Prostate gland (tissue), 2 donors: Measurements from ENCODE around the gene ARHGAP44. TPM values are rescaled to one million over a fixed set of nuclear protein-coding genes. Genes with fewer than 3 reads are reported as not detected.

Experiments
- DNase-seq: peaks from one replicate; pipeline ENCODE4 v3.0.0-alpha.2; 2019; ENCODE audit warnings: low spot score
- H3K27ac ChIP-seq, 2 donors: fragments of 200-600 bp; sonication (generic); 2 replicates each; pipeline ENCODE4 v1.5.1; 2017 to 2019
- H3K27me3 ChIP-seq: fragments of 200-600 bp; sonication (generic); replicated peaks from 2 replicates; pipeline ENCODE4 v1.5.1; 2019; ENCODE audit not compliant: insufficient read depth
- H3K36me3 ChIP-seq, 2 donors: fragments of 200-600 bp; sonication (generic); 1 replicate in 1 of 2; 2 replicates in 1 of 2; pipeline versions ENCODE4 v1.5.1 to v1.8.1; 2017 to 2019
- H3K4me1 ChIP-seq: fragments of 200-600 bp; sonication (generic); replicated peaks from 2 replicates; pipeline ENCODE4 v1.5.1; 2019
- H3K4me3 ChIP-seq, 2 donors: fragments of 200-600 bp; sonication (generic); 2 replicates each; pipeline ENCODE4 v1.5.1; 2017 to 2019
- H3K9me3 ChIP-seq: fragments of 200-600 bp; sonication (generic); 2 replicates; pipeline ENCODE4 v1.5.1; 2017
- CTCF ChIP-seq, 4 experiments: fragments of 200-600 bp in 2 of 4; fragments of 450-650 bp in 2 of 4; sonication (generic) in 2 of 4; IDR thresholded peaks; 1 replicate in 3 of 4; 2 replicates in 1 of 4; pipeline ENCODE4 v1.5.1; 2016 to 2019; ENCODE audit warnings: antibody characterized with exemption in 4 of 4, mild to moderate bottlenecking in 2 of 4, moderate library complexity in 2 of 4
- POLR2A ChIP-seq: fragments of 450-650 bp; IDR thresholded peaks from one replicate; pipeline ENCODE4 v1.6.1; 2016; ENCODE audit warnings: antibody characterized with exemption, mild to moderate bottlenecking
- POLR2AphosphoS5 ChIP-seq: sonication (generic); formaldehyde crosslinking; IDR thresholded peaks from one replicate; pipeline ENCODE4 v1.6.1; 2017; ENCODE audit warnings: antibody characterized with exemption
- WGBS: methylation state at CpG from one replicate; pipeline ENCODE4 v1.1.5; 2018; 5-methylcytosine and 5-hydroxymethylcytosine counted together
- intact Hi-C: fragments of 100-400 bp; cut with DNase I; formaldehyde crosslinking; loops from one replicate; pipeline ENCODE4 v1.14.2; 2022
- total RNA-seq, 2 donors: library from RNA; depleted of rRNA; stranded (reverse); fragments of >200 nt; gene quantifications; one replicate each; pipeline ENCODE4 v1.1.0, GENCODE V29; 2016

ARHGAP44 gene
- total RNA-seq, 2 donors from 2014 or later = 7.5 to 15.7 TPM

GRCh38 chr17:12907477-12907876, 118.2 kb downstream of the ARHGAP44 start:
- no peaks in the 10 kb centered on the region for H3K36me3 ChIP-seq
- DNase-seq = no peak
- H3K9me3 ChIP-seq = no peaks in the 10 kb centered on the region
- no peak overlapping the region for H3K27ac ChIP-seq
- H3K4me3 ChIP-seq = no peak overlapping the region
- H3K27me3 ChIP-seq = no peaks in the 10 kb centered on the region
- TF ChIP-seq POLR2AphosphoS5 (no peak), POLR2A (no peak), CTCF (IDR thresholded peaks at IDR 0.05) (no peak)
- intact Hi-C loops = no loop called here
- no peaks in the 10 kb centered on the region for H3K4me1 ChIP-seq

DNA sequence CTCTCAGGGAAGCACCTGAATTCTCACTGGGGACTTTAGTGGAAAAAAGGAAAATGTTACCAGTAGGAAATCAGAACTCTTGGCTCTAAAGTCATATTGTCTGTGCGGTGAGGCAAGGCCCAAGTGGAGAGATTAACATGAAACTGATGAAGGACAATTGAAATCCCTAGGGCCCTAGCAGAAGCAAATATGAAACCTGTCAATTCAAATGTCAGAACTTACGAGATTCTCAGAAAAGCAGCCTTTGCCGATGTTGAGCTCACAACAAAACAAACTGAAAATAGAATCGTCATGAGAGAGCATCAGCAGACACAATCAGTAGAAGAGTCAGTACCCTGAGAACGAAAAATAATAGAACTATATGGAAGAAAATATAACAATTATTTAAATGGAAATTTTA, 119.7 kb downstream of the ARHGAP44 start:
- WGBS = 97% methylated on average over 5 of the region's 5 CpGs

DNA sequence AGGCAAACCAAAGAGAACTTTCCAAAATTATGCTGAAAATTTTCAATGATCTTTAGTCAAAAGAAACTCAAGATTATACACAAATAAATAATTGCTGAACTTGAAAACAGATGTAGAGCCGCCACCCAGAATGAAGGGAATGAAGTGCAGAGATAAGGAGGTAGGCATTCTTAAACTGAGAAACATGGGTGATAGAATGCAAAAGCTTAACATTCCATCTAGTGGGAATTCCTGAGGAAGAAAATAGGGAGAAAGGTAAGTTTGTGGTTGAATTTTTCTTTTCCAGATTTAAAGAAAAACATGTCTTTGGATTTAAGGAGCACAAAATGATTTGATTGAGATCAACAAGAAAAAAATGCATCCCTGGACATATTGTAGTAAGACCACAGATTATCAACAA, 120.2 kb downstream of the ARHGAP44 start:
- 96% methylated on average over 1 of the region's 1 CpG for WGBS
- intact Hi-C loops = no loop called here
- Histone ChIP-seq H3K9me3 (no peaks in the 10 kb centered on the region), H3K4me3 (no peak overlapping the region), H3K36me3 (no peaks in the 10 kb centered on the region), H3K27ac (no peak overlapping the region), H3K4me1 (no peaks in the 10 kb centered on the region), H3K27me3 (no peaks in the 10 kb centered on the region)
- no peak for DNase-seq
- TF ChIP-seq CTCF (IDR thresholded peaks at IDR 0.05) (no peak), POLR2A (no peak), POLR2AphosphoS5 (no peak)

More for the DNA sequence above, 119.7 kb downstream of the ARHGAP44 start:
- Histone ChIP-seq H3K4me3 (no peak overlapping the region), H3K4me1 (no peaks in the 10 kb centered on the region), H3K36me3 (no peaks in the 10 kb centered on the region), H3K9me3 (no peaks in the 10 kb centered on the region), H3K27ac (no peak overlapping the region), H3K27me3 (no peaks in the 10 kb centered on the region)
- intact Hi-C loops = no loop called here
- DNase-seq = no peak
- TF ChIP-seq POLR2AphosphoS5 (no peak), CTCF (IDR thresholded peaks at IDR 0.05) (no peak), POLR2A (no peak)

- Histone ChIP-seq H3K27ac (no peak overlapping the region), H3K27me3 (no peaks in the 10 kb centered on the region), H3K9me3 (no peaks in the 10 kb centered on the region), H3K4me1 (no peaks in the 10 kb centered on the region), H3K4me3 (no peak overlapping the region), H3K36me3 (no peaks in the 10 kb centered on the region)
- no peak for DNase-seq
- 81% methylated on average over 4 of the region's 4 CpGs for WGBS
- intact Hi-C loops = no loop called here
- no peak for TF ChIP-seq CTCF (IDR thresholded peaks at IDR 0.05)
- TF ChIP-seq POLR2A = no peak
- no peak for TF ChIP-seq POLR2AphosphoS5
Measured at GRCh38 chr17:12911239-12911638, 121.9 kb downstream of the ARHGAP44 start.

DNA sequence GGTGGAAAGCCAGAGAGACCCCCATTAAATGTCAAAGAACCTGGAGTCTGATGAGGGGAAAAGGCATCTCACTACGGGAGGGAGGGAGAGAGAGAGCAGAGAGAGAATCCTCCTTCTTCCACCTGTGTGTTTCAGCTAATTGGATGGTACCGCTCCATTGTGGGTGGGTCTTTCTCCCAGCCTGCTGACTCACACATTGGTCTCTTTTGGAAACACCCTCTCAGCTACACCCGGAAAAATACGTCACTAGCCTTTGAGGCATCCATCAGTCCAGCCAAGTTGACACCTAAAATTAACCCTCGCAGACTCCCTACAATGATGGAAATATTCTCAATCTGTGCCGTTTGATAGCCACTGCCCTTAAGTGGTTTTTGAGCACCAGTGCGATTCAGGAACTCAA, 128.1 kb downstream of the ARHGAP44 start:
- H3K27me3 ChIP-seq = no peaks in the 10 kb centered on the region
- no peak for TF ChIP-seq POLR2AphosphoS5
- TF ChIP-seq POLR2A = no peak
- TF ChIP-seq CTCF (IDR thresholded peaks at IDR 0.05) = no peak
- H3K4me1 ChIP-seq = no peaks in the 10 kb centered on the region
- H3K27ac ChIP-seq = no peak overlapping the region
- intact Hi-C loops = no loop called here
- WGBS = 90% methylated on average over 7 of the region's 7 CpGs
- H3K9me3 ChIP-seq = no peaks in the 10 kb centered on the region
- no peak overlapping the region for H3K4me3 ChIP-seq
- no peak for DNase-seq
- H3K36me3 ChIP-seq = no peaks in the 10 kb centered on the region
